Measurements from ENCODE around the gene C10orf71.

DNA sequence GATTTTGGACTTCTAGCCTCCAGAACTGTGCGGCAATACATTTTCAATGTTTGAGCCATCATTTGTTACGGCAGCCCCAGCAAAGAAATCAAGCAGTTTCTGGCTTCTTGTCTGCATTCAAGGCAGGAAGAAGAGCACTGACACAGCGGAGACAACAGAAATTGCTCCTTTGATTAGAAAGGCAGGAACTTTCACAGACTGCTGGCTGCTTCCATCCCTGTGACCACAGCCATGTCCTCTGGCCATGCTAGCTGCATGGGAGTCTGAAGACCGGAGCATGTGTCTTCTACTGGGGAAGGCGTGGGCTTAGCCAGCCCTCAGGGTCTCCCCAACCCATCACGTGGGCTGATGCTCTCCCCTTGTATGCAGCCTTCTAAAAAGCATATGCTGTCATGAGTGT, 19.1 kb downstream of the C10orf71 start:
- no peak for TF ChIP-seq POLR2AphosphoS5 (IDR thresholded peaks at IDR 0.05; ENCODE audit: low read depth, low read length)
- no peak for TF ChIP-seq EZH2 (IDR thresholded peaks at IDR 0.05; ENCODE audit: low read depth, low read length, severe bottlenecking)
- TF ChIP-seq CEBPB (IDR thresholded peaks at IDR 0.05; ENCODE audit: low read depth, low read length), result no peak
